ENCODE measurements around the gene TTC34. TPM values are rescaled to one million over a fixed set of nuclear protein-coding genes. Genes with fewer than 3 reads are reported as not detected.

The TTC34 gene
- total RNA-seq, 1 experiment from 2014 or later = 1.3 TPM

- no peak for TF ChIP-seq ZNF274 (IDR thresholded peaks at IDR 0.05; ENCODE audit: low read depth, low read length)
- no peak for TF ChIP-seq RAD21 (IDR thresholded peaks at IDR 0.05; ENCODE audit: low read depth)
- TF ChIP-seq, protein P1, sequence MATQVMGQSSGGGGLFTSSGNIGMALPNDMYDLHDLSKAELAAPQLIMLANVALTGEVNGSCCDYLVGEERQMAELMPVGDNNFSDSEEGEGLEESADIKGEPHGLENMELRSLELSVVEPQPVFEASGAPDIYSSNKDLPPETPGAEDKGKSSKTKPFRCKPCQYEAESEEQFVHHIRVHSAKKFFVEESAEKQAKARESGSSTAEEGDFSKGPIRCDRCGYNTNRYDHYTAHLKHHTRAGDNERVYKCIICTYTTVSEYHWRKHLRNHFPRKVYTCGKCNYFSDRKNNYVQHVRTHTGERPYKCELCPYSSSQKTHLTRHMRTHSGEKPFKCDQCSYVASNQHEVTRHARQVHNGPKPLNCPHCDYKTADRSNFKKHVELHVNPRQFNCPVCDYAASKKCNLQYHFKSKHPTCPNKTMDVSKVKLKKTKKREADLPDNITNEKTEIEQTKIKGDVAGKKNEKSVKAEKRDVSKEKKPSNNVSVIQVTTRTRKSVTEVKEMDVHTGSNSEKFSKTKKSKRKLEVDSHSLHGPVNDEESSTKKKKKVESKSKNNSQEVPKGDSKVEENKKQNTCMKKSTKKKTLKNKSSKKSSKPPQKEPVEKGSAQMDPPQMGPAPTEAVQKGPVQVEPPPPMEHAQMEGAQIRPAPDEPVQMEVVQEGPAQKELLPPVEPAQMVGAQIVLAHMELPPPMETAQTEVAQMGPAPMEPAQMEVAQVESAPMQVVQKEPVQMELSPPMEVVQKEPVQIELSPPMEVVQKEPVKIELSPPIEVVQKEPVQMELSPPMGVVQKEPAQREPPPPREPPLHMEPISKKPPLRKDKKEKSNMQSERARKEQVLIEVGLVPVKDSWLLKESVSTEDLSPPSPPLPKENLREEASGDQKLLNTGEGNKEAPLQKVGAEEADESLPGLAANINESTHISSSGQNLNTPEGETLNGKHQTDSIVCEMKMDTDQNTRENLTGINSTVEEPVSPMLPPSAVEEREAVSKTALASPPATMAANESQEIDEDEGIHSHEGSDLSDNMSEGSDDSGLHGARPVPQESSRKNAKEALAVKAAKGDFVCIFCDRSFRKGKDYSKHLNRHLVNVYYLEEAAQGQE (IDR thresholded peaks at IDR 0.05; ENCODE audit: low read depth) = no peak
Observed at GRCh38 chr1:2810899-2811532, 9.5 kb upstream of the TTC34 start (continued).

- Histone ChIP-seq H3K4me2 (ENCODE audit: low read length) (no peak overlapping the region), H3K79me2 (ENCODE audit: insufficient read depth, low read length) (no peaks in the 10 kb centered on the region), H2AFZ (ENCODE audit: low read depth, low read length, poor library complexity, severe bottlenecking) (no peak overlapping the region), H3K36me3 (ENCODE audit: control insufficient read depth in 1 of 2, insufficient read depth in 2 of 2, low read length in 2 of 2) (no peaks in the 10 kb centered on the region), H4K20me1 (ENCODE audit: insufficient read depth) (no peaks in the 10 kb centered on the region), H3K9me2 (ENCODE audit: insufficient read depth) (no peaks in the 10 kb centered on the region), H3K9ac (ENCODE audit: low read length) (no peak overlapping the region), H3K27ac (ENCODE audit: low read depth, low read length) (no peak overlapping the region), H3K4me1 (ENCODE audit: control insufficient read depth in 1 of 2, insufficient read depth in 2 of 2, low read length in 2 of 2) (no peaks in the 10 kb centered on the region), H3K4me3 (replicated peaks in 1 of 2; ENCODE audit: low read depth in 1 of 2, low read length in 2 of 2) (no peak overlapping the region), H3K9me3 (ENCODE audit: control insufficient read depth in 1 of 2, insufficient read depth in 1 of 2, low read depth in 1 of 2, low read length in 2 of 2) (0 out of 4 replicates have a peak, but pooled peaks cover 0 to 3% of the 10 kb centered on the region in 2 experiments), H3K27me3 (ENCODE audit: insufficient read depth, low read length) (no peaks in the 10 kb centered on the region)
- TF ChIP-seq POLR2AphosphoS5 (IDR thresholded peaks at IDR 0.05; ENCODE audit: low read depth, low read length) = no peak
- TF ChIP-seq SRF (IDR thresholded peaks at IDR 0.05; ENCODE audit: low read depth) = no peak
- DNase-seq (ENCODE audit: low read depth, low spot score) = no peak
- ChIA-PET CTCF (no interaction called here), POLR2A (no interaction called here), RAD21 (ENCODE audit: low non-redundant PET in 1 of 2, low total read pairs in 2 of 2, uncharacterized antibody in 2 of 2, unreplicated experiment in 2 of 2) (no interaction called here)
- intact Hi-C loops (cut with micrococcal nuclease) = no loop called here
- no peak for ATAC-seq
- BruUV-seq (replicated peaks) = no TSS peak
Observed at GRCh38 chr1:2810281-2810680, 8.8 kb upstream of the TTC34 start.
